Measurements from ENCODE around the gene FBXL20. TPM values are rescaled to one million over a fixed set of nuclear protein-coding genes. Genes with fewer than 3 reads are reported as not detected.
A peak's percentile ranks its signal among the peaks of the same experiment; 100 is the strongest.

FBXL20 gene
- total and polyA plus RNA-seq, 9 of the 15 experiments (the other 6 are each of a cell fraction or from before 2014, with no cell fraction given) = 1.8 to 15.1 (median 5.6) TPM

GRCh38 chr17:39328815-39329214 lies 72.6 kb downstream of the FBXL20 start:
- FAIRE-seq (no peak), DNase-seq (ENCODE audit: extremely low read depth in 1 of 4, low spot score in 3 of 4) (no peak), ATAC-seq (no peak)
- BruUV-seq (replicated peaks) = no TSS peak
- H3K9me3 ChIP-seq (replicated peaks; ENCODE audit: control insufficient read depth, insufficient read depth, low read depth, low read length) = no peaks in the 10 kb centered on the region
- intact Hi-C loops (cut with micrococcal nuclease) (no loop called here), in situ Hi-C loops (cut with MboI) (no loop called here)
- H3K9me1 ChIP-seq (ENCODE audit: control insufficient read depth, insufficient read depth, low read length) = no peaks in the 10 kb centered on the region
- H3K4me3 ChIP-seq = no peak overlapping the region
- WGBS (ENCODE audit: insufficient coverage, low coverage, missing lambda C conversion rate) = 22% methylated on average over 1 of the region's 1 CpG
- H4K20me1 ChIP-seq (replicated peaks; ENCODE audit: control insufficient read depth, insufficient read depth, low read length) = no peaks in the 10 kb centered on the region
- POLR2A ChIA-PET = no interaction called here
- peak overlapping the region; percentile 23; the same call in 1 of the 3 replicates for H3K27ac ChIP-seq (ENCODE audit: extremely low read depth, low read depth, low read length)
- CTCF ChIA-PET (ENCODE audit: low intra/inter-chr PET ratio) = no interaction called here
- H2AFZ ChIP-seq (ENCODE audit: low read depth, low read length) = no peak overlapping the region
- no peaks in the 10 kb centered on the region for H3K27me3 ChIP-seq (ENCODE audit: control insufficient read depth in 2 of 2, insufficient read depth in 2 of 2, low read length in 2 of 2)
- no peak overlapping the region for H3K4me2 ChIP-seq (ENCODE audit: insufficient read depth, low read length)
- H3K4me1 ChIP-seq (replicated peaks in 1 of 2; ENCODE audit: control insufficient read depth in 2 of 2, insufficient read depth in 2 of 2, low read length in 2 of 2) = peaks cover 21 to 32% of the 10 kb centered on the region in 2 experiments
- peak overlapping the region in 1 of 2 experiments; percentile 4; a peak in 1 of 4 replicates for H3K9ac ChIP-seq (ENCODE audit: insufficient read depth in 1 of 2, low read depth in 2 of 2, low read length in 2 of 2)
- TF ChIP-seq FOS (IDR thresholded peaks at IDR 0.05; ENCODE audit: extremely low read depth, insufficient read length) (no peak), ZBTB11 (CRISPR knock-in tag; IDR thresholded peaks at IDR 0.05) (peak in 1 of 3 experiments; percentile 37; a peak in 1 of 6 replicates)
- peaks cover 2% of the 10 kb centered on the region; the same call in 1 of the 3 replicates for H3K36me3 ChIP-seq (ENCODE audit: control insufficient read depth, insufficient read depth, low read length)
- H3K79me2 ChIP-seq (ENCODE audit: control insufficient read depth, insufficient read depth, low read length) = peaks cover 3% of the 10 kb centered on the region; the same call in 1 of the 3 replicates
